SHP77 treated with DMSO at 0.1 percent for 48 hours (cell line): ENCODE data around the gene LGALS9B.
"Not testable (repeated sequence)": the region's sequence is repeated elsewhere in the genome, so short reads cannot be mapped to it uniquely, and the experiment has no call there.

Source experiments
- DNase-seq: peaks from one replicate; lab custom pipeline; 2025; lab: John Stamatoyannopoulos, UW

Gene LGALS9B

GRCh38 chr17:20466999-20467398 is 340 bp downstream of the LGALS9B start:
- not testable (repeated sequence) for DNase-seq

GRCh38 chr17:20466553-20466952 is 786 bp downstream of the LGALS9B start:
- DNase-seq: not testable (repeated sequence)

- not testable (repeated sequence) for DNase-seq
Observed at GRCh38 chr17:20465535-20465934, 1.8 kb downstream of the LGALS9B start.

GRCh38 chr17:20464854-20465414 is 2.4 kb downstream of the LGALS9B start:
- DNase-seq: not testable (repeated sequence)

GRCh38 chr17:20462158-20462557 is 5.2 kb downstream of the LGALS9B start:
- DNase-seq: not testable (repeated sequence)

GRCh38 chr17:20457848-20458381 is 9.4 kb downstream of the LGALS9B start:
- not testable (repeated sequence) for DNase-seq

- DNase-seq: not testable (repeated sequence)
Observed at GRCh38 chr17:20455106-20455505, 12.2 kb downstream of the LGALS9B start.

- DNase-seq: not testable (repeated sequence)
Observed at GRCh38 chr17:20453820-20454434, 13.4 kb downstream of the LGALS9B start.

GRCh38 chr17:20450852-20451251 is 16.5 kb downstream of the LGALS9B start:
- DNase-seq: not testable (repeated sequence)

- DNase-seq: not testable (repeated sequence)
Observed at GRCh38 chr17:20447534-20448321, 19.6 kb downstream of the LGALS9B start.

- not testable (repeated sequence) for DNase-seq
Observed at GRCh38 chr17:20446895-20447294, 20.4 kb downstream of the LGALS9B start.

- not testable (repeated sequence) for DNase-seq
Observed at GRCh38 chr17:20444581-20445236, 22.6 kb downstream of the LGALS9B start.

- DNase-seq: not testable (repeated sequence)
Observed at GRCh38 chr17:20444173-20444572, 23.2 kb downstream of the LGALS9B start.

- not testable (repeated sequence) for DNase-seq
Observed at GRCh38 chr17:20443632-20444031, 23.7 kb downstream of the LGALS9B start.

GRCh38 chr17:20440665-20441064 is 26.7 kb downstream of the LGALS9B start:
- not testable (repeated sequence) for DNase-seq

GRCh38 chr17:20435166-20435565 is 32.2 kb downstream of the LGALS9B start:
- not testable (repeated sequence) for DNase-seq

- DNase-seq: not testable (repeated sequence)
Observed at GRCh38 chr17:20433382-20433781, 34.0 kb downstream of the LGALS9B start.

GRCh38 chr17:20427264-20427663 is 40.1 kb downstream of the LGALS9B start:
- not testable (repeated sequence) for DNase-seq

- DNase-seq: not testable (repeated sequence)
Observed at GRCh38 chr17:20422826-20423225, 44.5 kb downstream of the LGALS9B start.

GRCh38 chr17:20418838-20419237 is 48.5 kb downstream of the LGALS9B start:
- not testable (repeated sequence) for DNase-seq

- DNase-seq: not testable (repeated sequence)
Observed at GRCh38 chr17:20417492-20418080, 49.8 kb downstream of the LGALS9B start.
